HL-60/S4 treated with phorbol 12-myristate 13-acetate at 8.2 ng/mL for 4 days and 3 days (cell line): ENCODE data around the gene RASGEF1C.

ENCODE experiments used
- in situ Hi-C: fragments of 300-500 bp; cut with MboI; formaldehyde crosslinking; loops from 2 replicates; pipeline ENCODE4 v1.15.0; 2022; ENCODE audit warnings: low sequenced_read_pairs

RASGEF1C gene

DNA sequence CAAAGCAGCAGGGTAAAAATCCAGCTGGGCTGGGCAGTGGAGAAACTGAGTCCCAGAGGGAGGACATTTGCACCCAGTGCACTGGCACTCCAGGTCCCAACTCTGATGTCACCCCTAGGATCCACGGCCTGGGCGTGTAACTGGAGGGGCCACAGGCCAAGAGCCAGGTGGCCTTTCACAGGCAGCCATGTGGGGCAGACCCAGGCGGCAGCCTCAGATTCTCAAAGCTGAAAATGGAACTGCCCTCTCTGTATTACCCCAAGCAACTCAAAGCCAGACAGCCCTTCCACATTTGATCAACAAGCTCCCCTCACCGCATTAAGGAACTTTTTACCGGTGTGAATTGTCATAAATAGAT, 46.7 kb downstream of the RASGEF1C start:
- in situ Hi-C loops = no loop called here

- in situ Hi-C loops = no loop called here
Observed at GRCh38 chr5:180161420-180162303, 47.3 kb downstream of the RASGEF1C start.

- in situ Hi-C loops = no loop called here
Observed at GRCh38 chr5:180160789-180161188, 48.2 kb downstream of the RASGEF1C start.

- in situ Hi-C loops = no loop called here
Observed at GRCh38 chr5:180160215-180160614, 48.8 kb downstream of the RASGEF1C start.

DNA sequence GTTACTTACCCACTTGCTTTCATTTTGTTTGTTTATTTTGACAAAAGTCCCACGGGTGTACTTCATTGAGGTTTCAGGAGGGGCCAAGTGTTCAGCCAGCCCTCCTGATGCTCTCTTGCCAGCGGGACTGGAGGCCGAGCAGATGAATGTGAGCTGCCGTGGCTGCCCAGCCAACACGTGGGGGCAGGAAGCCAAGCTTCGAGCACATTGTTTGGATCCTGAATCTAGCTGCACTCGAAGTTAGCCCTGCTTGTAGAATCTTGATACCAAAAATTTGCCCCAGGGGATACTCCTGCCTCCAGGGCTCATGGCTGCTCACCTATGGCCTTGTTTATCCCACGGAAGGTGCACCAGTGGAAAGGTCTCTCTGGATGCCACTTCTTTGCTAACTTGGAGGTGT, 49.3 kb downstream of the RASGEF1C start:
- in situ Hi-C loops = no loop called here

GRCh38 chr5:180157866-180158265, 51.1 kb downstream of the RASGEF1C start:
- in situ Hi-C loops = no loop called here

- in situ Hi-C loops = no loop called here
Observed at GRCh38 chr5:180156141-180156540, 52.9 kb downstream of the RASGEF1C start.

DNA sequence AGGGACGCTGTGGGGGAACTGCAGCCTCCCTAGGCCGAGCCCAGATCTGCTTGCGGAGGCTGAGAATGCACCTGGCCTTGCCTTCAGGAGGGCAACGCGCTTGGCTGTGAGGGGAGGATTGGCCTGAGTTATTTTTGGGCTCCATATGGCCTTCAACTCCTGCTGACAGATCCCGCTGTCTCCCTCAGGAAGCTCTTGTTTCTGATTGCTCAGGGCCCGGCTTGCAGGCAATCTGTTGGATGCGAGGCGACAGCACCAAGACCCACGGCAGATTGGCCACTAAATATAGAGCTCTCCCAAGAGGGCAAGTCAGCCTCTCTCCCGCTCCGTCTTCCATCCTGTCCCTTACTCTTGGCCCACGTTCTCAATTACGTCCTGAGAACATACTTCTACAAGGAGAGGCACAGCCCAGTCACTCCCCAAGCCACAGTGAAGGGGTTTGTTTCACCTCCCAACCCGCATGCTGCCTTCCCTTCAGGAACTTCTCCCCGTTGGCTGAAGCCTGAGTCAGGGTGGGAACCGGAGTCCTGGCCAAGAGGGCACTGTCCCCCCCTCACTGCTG, 53.6 kb downstream of the RASGEF1C start:
- in situ Hi-C loops = no loop called here

DNA sequence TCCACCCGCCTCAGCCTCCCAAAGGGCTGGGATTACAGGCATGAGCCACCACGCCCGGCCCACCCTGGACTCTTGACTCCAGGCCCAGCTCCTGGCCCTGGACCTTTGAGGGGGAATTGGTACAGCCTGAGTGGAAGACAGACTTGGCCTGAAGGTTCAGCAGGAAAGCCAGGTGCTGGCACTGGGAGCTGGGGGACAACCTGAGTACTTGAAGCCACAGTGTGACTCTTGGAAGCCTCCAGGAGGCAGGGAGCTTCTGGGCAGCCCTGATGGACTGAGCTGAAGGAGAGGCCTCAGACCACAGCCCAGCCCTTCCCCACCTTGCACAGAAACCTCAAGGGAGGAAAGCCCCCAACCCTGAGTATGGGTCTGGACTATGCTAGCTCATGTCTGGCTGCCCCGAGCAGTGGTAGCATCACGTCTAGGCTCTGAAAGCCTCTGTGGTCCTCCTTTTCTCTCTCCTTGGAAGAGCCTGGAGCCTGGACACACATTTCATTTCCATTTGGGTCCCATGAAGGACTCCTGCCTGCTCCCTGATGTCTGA, 54.1 kb downstream of the RASGEF1C start:
- in situ Hi-C loops = no loop called here

GRCh38 chr5:180153991-180154390, 55.0 kb downstream of the RASGEF1C start:
- in situ Hi-C loops = no loop called here

- in situ Hi-C loops = no loop called here
Observed at GRCh38 chr5:180153099-180153498, 55.9 kb downstream of the RASGEF1C start.

- in situ Hi-C loops = no loop called here
Observed at GRCh38 chr5:180143656-180144364, 65.2 kb downstream of the RASGEF1C start.

GRCh38 chr5:180142824-180143610, 66.0 kb downstream of the RASGEF1C start:
- in situ Hi-C loops = no loop called here

DNA sequence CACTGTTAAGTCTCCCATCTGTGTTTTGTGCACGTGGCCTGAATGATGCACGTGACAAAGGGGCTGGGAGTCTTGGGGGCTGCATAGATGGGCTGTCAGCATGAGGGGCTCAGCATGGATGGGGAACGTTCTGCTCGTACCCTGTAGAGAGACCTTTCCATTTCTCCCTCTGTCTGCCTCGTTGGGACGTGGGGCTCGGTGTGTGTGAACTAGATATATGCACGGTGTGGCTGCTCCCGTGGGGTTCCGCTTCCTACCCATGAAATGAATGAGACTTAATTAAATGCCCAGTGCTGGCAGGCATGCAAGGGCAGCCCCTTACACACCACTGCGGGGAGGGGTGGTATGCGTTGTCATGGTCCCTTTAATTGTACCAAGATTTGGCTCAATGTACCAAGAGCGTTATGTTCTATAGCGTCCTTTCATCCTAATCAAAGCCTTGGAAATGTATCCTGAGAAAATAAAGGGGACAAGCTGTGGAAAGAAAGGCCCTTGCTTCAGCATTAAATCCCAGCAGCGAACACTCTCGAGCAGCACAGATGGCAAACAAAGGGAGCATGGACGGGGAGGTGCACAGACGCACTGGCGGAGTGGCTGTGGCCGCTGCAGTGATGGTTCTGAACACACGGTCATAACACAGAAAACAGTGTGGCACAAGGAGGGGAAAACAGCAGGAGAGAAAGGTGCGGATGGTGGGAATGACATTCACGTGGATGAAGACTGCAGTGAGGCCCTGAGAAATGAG, 66.8 kb downstream of the RASGEF1C start:
- in situ Hi-C loops = no loop called here

GRCh38 chr5:180141068-180141660, 67.8 kb downstream of the RASGEF1C start:
- in situ Hi-C loops = no loop called here

DNA sequence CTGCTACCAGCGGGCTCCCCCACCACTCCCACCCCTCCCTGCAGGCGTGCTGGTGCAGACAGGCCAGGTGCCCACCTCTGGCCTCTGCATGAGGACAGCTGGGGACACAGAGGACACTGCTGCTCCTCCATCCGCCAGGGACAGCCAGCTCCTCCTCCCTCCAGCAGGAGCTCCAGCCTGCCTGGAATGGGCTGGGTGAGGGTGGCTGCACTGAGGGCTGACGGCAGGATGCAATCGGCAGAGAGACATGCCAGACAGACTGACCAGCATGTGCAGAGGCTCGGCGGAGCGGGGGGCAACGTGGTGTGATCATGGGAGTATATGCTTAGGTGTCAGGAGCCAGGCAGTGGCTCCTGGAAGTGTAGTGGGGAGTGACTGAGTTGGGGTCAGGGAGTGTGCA, 68.4 kb downstream of the RASGEF1C start:
- in situ Hi-C loops = no loop called here

GRCh38 chr5:180140079-180140554, 68.9 kb downstream of the RASGEF1C start:
- in situ Hi-C loops = no loop called here

DNA sequence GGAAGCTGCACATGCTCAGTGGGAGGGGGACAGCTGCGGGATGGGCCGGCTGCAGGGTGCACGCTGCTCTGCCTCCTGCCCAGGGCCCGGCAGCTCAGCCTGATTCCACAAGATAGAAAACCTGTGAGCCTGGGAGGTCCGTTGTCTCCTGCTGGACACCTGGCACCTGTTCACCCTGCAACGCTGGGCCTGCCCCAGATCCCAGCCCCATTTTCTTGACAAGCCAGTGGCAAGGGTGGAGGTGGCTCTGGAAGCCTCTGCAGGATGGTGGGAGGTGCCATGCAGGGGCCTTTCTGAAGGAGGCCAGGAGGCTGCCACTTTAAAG, 69.3 kb downstream of the RASGEF1C start:
- in situ Hi-C loops = loop anchor here (10.0 kb wide), 1 partner anchor 65 kb away; the partner anchor contains the start of gene RASGEF1C

GRCh38 chr5:180138976-180139730, 69.9 kb downstream of the RASGEF1C start:
- in situ Hi-C loops = loop anchor here (10.0 kb wide), 1 partner anchor 66 kb away; the partner anchor contains the start of gene RASGEF1C
